Measurements from ENCODE around the gene ANKS1B. TPM values are rescaled to one million over a fixed set of nuclear protein-coding genes. Genes with fewer than 3 reads are reported as not detected.

The ANKS1B gene
- total and polyA plus RNA-seq, 10 of the 15 experiments (the other 5 are each of a cell fraction or from before 2014, with no cell fraction given) = 0.16 to 1.3 (median 0.82) TPM; not detected in 7

DNA sequence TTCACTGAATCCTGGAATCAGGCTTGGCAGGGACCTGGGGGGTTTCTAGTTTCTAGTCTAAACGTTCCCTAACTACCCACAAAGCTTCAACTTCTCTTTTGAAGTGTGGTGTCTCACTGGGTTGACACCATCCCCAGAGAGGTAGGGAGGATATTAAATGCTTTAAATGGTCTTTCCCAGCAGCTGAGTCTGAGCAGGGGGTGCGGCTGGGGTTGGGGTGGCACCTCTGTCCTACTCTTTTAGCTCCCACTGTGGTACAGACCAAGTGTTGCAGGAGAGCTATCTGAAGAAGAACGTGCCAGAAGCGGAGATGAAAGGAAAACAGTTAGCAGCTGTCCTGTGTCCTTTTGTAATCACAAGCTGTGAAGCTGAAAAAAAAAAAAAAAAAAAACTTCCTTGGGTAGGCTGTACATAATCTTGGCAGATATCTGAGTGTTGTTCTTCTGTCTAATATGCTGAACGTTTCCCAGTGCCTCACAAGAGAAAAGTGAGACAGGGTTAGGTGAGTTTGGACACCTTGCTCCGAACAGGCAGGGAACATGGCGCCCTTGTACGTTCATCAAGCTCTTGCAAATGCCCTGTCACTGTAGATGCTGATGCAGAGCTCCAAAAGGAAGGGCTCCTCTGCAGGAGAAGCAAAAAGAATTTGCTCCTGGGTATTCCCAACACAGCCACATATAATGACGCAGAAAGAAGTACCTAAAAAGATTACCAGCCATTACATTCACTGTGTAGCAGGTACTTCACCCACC lies 892.5 kb downstream of the ANKS1B start:
- H4K20me1 ChIP-seq (ENCODE audit: control insufficient read depth, insufficient read depth) = no peaks in the 10 kb centered on the region
- no peak overlapping the region for H3K27ac ChIP-seq (ENCODE audit: control insufficient read depth, insufficient read depth)
- H3K27me3 ChIP-seq (replicated peaks in 1 of 2; ENCODE audit: control insufficient read depth in 2 of 2, insufficient read depth in 2 of 2, low read length in 1 of 2) = 0 out of 4 replicates have a peak, but pooled peaks cover 0 to 3% of the 10 kb centered on the region in 2 experiments
- no peaks in the 10 kb centered on the region for H3K79me2 ChIP-seq (ENCODE audit: control insufficient read depth, insufficient read depth, low read length)
- no peaks in the 10 kb centered on the region for H3K4me1 ChIP-seq (ENCODE audit: control insufficient read depth, insufficient read depth, low read length)
- intact Hi-C loops (cut with micrococcal nuclease; ENCODE audit: unreplicated experiment) (no loop called here), in situ Hi-C loops (cut with MboI) (no loop called here)
- H3K36me3 ChIP-seq (ENCODE audit: control insufficient read depth in 2 of 2, insufficient read depth in 2 of 2, low read length in 1 of 2) = no peaks in the 10 kb centered on the region
- no peak overlapping the region for H3K4me3 ChIP-seq
- FAIRE-seq (no peak), DNase-seq (ENCODE audit: low read depth, low spot score) (no peak), ATAC-seq (no peak)
- no TSS peak for BruUV-seq (replicated peaks)
- H3K9ac ChIP-seq (ENCODE audit: control insufficient read depth, insufficient read depth, low read length) = no peak overlapping the region
- ChIA-PET RAD21 (ENCODE audit: unreplicated experiment) (interaction anchor here (0.6 to 1.2 kb wide), 3 partner anchors 49 to 228 kb away, joined by 3 read pairs; no protein-coding TSS in a partner anchor), POLR2A (interaction anchor here (0.6 kb wide), 1 partner anchor 76 kb away, joined by 4 read pairs; no protein-coding TSS in a partner anchor), SMC1A (ENCODE audit: uncharacterized antibody, unreplicated experiment) (interaction anchor here (1.4 to 1.5 kb wide), 3 partner anchors 17 to 135 kb away, joined by 3 to 5 read pairs (median 4); no protein-coding TSS in a partner anchor), CTCF (interaction anchor here (0.7 kb wide), 1 partner anchor 298 kb away, joined by 3 read pairs; no protein-coding TSS in a partner anchor)
- WGBS (ENCODE audit: insufficient coverage, insufficient replicate concordance, low lambda C conversion rate, missing lambda C conversion rate) = 6% methylated on average over 9 of the region's 9 CpGs
- H2AFZ ChIP-seq (ENCODE audit: control insufficient read depth, low read depth, low read length) = no peak overlapping the region
- TF ChIP-seq CREM (IDR thresholded peaks at IDR 0.05; ENCODE audit: low read depth) (no peak), JUND (IDR thresholded peaks at IDR 0.05; ENCODE audit: low read depth, low read length) (no peak), ZBTB33 (IDR thresholded peaks at IDR 0.05) (no peak), EGR1 (IDR thresholded peaks at IDR 0.05; ENCODE audit: borderline replicate concordance in 1 of 2, low read depth in 2 of 2, low read length in 2 of 2) (no peak), RFX5 (IDR thresholded peaks at IDR 0.05; ENCODE audit: low read depth, low read length) (no peak), POLR2AphosphoS5 (IDR thresholded peaks at IDR 0.05; ENCODE audit: low read length) (no peak), TARDBP (IDR thresholded peaks at IDR 0.05; ENCODE audit: borderline replicate concordance) (no peak), CHD4 (IDR thresholded peaks at IDR 0.05) (no peak), YY1 (IDR thresholded peaks at IDR 0.05; ENCODE audit: low read depth, low read length) (no peak), SREBF2 (IDR thresholded peaks at IDR 0.05; ENCODE audit: low read length) (no peak), KAT2A (conservative IDR thresholded peaks at IDR 0.05; ENCODE audit: control insufficient read depth, low read depth, low read length) (no peak), DPF2 (IDR thresholded peaks at IDR 0.05) (no peak), HDAC2 (IDR thresholded peaks at IDR 0.05) (no peak), ESRRA (IDR thresholded peaks at IDR 0.05; ENCODE audit: low read length) (no peak), SIX5 (IDR thresholded peaks at IDR 0.05; ENCODE audit: low read depth, low read length, severe bottlenecking) (no peak)
- no peak overlapping the region for H3K4me2 ChIP-seq (ENCODE audit: control insufficient read depth, insufficient read depth)
- no peaks in the 10 kb centered on the region for H3K9me3 ChIP-seq (replicated peaks; ENCODE audit: control insufficient read depth, insufficient read depth, low read length)
